ENCODE measurements around the gene TMEM121B. TPM values are rescaled to one million over a fixed set of nuclear protein-coding genes. Genes with fewer than 3 reads are reported as not detected.

Gene TMEM121B
- total RNA-seq, 2 donors from 2014 or later, result 7.6 to 15.5 TPM

GRCh38 chr22:17097701-17098100, 23.5 kb downstream of the TMEM121B start:
- Histone ChIP-seq H3K4me1 (replicated peaks) (no peaks in the 10 kb centered on the region), H3K36me3 (peaks cover 10 to 18% of the 10 kb centered on the region in 2 donors), H3K9me3 (no peaks in the 10 kb centered on the region), H3K27ac (no peak overlapping the region), H3K27me3 (replicated peaks; ENCODE audit: insufficient read depth) (no peaks in the 10 kb centered on the region), H3K4me3 (no peak overlapping the region)
- TF ChIP-seq POLR2AphosphoS5 (IDR thresholded peaks at IDR 0.05) (no peak), POLR2A (IDR thresholded peaks at IDR 0.05) (no peak), CTCF (IDR thresholded peaks at IDR 0.05) (no peak)
- DNase-seq (ENCODE audit: low spot score), result no peak
- intact Hi-C loops (cut with DNase I), result no loop called here
- 81% methylated on average over 6 of the region's 6 CpGs for WGBS

- WGBS, result 77% methylated on average over 6 of the region's 6 CpGs
- no peaks in the 10 kb centered on the region for H3K9me3 ChIP-seq
- DNase-seq (ENCODE audit: low spot score), result no peak
- H3K27ac ChIP-seq, result no peak overlapping the region
- H3K4me1 ChIP-seq (replicated peaks), result no peaks in the 10 kb centered on the region
- intact Hi-C loops (cut with DNase I), result no loop called here
- H3K27me3 ChIP-seq (replicated peaks; ENCODE audit: insufficient read depth), result no peaks in the 10 kb centered on the region
- TF ChIP-seq CTCF (IDR thresholded peaks at IDR 0.05), result no peak
- no peak for TF ChIP-seq POLR2AphosphoS5 (IDR thresholded peaks at IDR 0.05)
- no peak for TF ChIP-seq POLR2A (IDR thresholded peaks at IDR 0.05)
- no peak overlapping the region for H3K4me3 ChIP-seq
- peaks cover 10 to 13% of the 10 kb centered on the region in 2 donors for H3K36me3 ChIP-seq
These were observed 24.1 kb downstream of the TMEM121B start for GRCh38 chr22:17097062-17097461.

GRCh38 chr22:17096071-17096470, 25.1 kb downstream of the TMEM121B start:
- DNase-seq (ENCODE audit: low spot score), result no peak
- peaks cover 5 to 10% of the 10 kb centered on the region in 2 donors for H3K36me3 ChIP-seq
- H3K4me1 ChIP-seq (replicated peaks), result no peaks in the 10 kb centered on the region
- TF ChIP-seq CTCF (IDR thresholded peaks at IDR 0.05) (no peak), POLR2A (IDR thresholded peaks at IDR 0.05) (no peak), POLR2AphosphoS5 (IDR thresholded peaks at IDR 0.05) (no peak)
- intact Hi-C loops (cut with DNase I), result no loop called here
- no peak overlapping the region for H3K27ac ChIP-seq
- WGBS, result 96% methylated on average over 7 of the region's 7 CpGs
- H3K27me3 ChIP-seq (replicated peaks; ENCODE audit: insufficient read depth), result no peaks in the 10 kb centered on the region
- H3K9me3 ChIP-seq, result no peaks in the 10 kb centered on the region
- H3K4me3 ChIP-seq, result no peak overlapping the region

- no peaks in the 10 kb centered on the region for H3K27me3 ChIP-seq (replicated peaks; ENCODE audit: insufficient read depth)
- H3K27ac ChIP-seq, result no peak overlapping the region
- no peaks in the 10 kb centered on the region for H3K4me1 ChIP-seq (replicated peaks)
- H3K9me3 ChIP-seq, result no peaks in the 10 kb centered on the region
- no peak for DNase-seq (ENCODE audit: low spot score)
- no peak overlapping the region for H3K4me3 ChIP-seq
- intact Hi-C loops (cut with DNase I), result no loop called here
- TF ChIP-seq POLR2AphosphoS5 (IDR thresholded peaks at IDR 0.05) (no peak), POLR2A (IDR thresholded peaks at IDR 0.05) (no peak), CTCF (IDR thresholded peaks at IDR 0.05) (no peak)
- 70% methylated on average over 6 of the region's 6 CpGs for WGBS
- H3K36me3 ChIP-seq, result peaks cover 0 to 10% of the 10 kb centered on the region in 2 donors
These were observed 25.6 kb downstream of the TMEM121B start for GRCh38 chr22:17095538-17095937.

- H3K4me3 ChIP-seq, result no peak overlapping the region
- H3K27me3 ChIP-seq (replicated peaks; ENCODE audit: insufficient read depth), result no peaks in the 10 kb centered on the region
- TF ChIP-seq POLR2A (IDR thresholded peaks at IDR 0.05) (no peak), CTCF (IDR thresholded peaks at IDR 0.05) (no peak), POLR2AphosphoS5 (IDR thresholded peaks at IDR 0.05) (no peak)
- H3K9me3 ChIP-seq, result no peaks in the 10 kb centered on the region
- 81% methylated on average over 3 of the region's 3 CpGs for WGBS
- no peak overlapping the region for H3K27ac ChIP-seq
- no peak for DNase-seq (ENCODE audit: low spot score)
- no peaks in the 10 kb centered on the region for H3K36me3 ChIP-seq
- intact Hi-C loops (cut with DNase I), result no loop called here
- H3K4me1 ChIP-seq (replicated peaks), result no peaks in the 10 kb centered on the region
These were observed 28.1 kb downstream of the TMEM121B start for GRCh38 chr22:17093081-17093480.

All from prostate gland (tissue), 2 donors.